Adrenal gland (tissue), 19 donors: ENCODE data around the gene KMT5B. TPM values are rescaled to one million over a fixed set of nuclear protein-coding genes. Genes with fewer than 3 reads are reported as not detected.

Experiments
- DNase-seq, 7 donors: peaks; one replicate each; pipeline ENCODE4 v3.0.0-alpha.2; 2019 to 2020
- H3K27ac ChIP-seq, 5 donors: fragments of 200-600 bp; sonication (generic) in 4 of 5; 1 replicate in 3 of 5; 2 replicates in 2 of 5; pipeline versions ENCODE4 v1.5.1 to v1.8.0; 2016 to 2020; ENCODE audit warnings: mild to moderate bottlenecking in 1 of 5
- H3K27me3 ChIP-seq: fragments of 200-600 bp; 2 replicates; pipeline ENCODE4 v1.8.0; 2021
- H3K36me3 ChIP-seq, 2 donors: fragments of 200-600 bp; replicated peaks in 1 of 2; 1 replicate in 1 of 2; 2 replicates in 1 of 2; pipeline versions ENCODE4 v1.5.1 to v1.8.0; 2018 to 2022
- H3K4me1 ChIP-seq, 2 donors: fragments of 200-600 bp; replicated peaks in 1 of 2; 1 replicate in 1 of 2; 2 replicates in 1 of 2; pipeline versions ENCODE4 v1.5.1 to v1.8.0; 2018 to 2021
- H3K4me3 ChIP-seq, 4 donors: fragments of 200-600 bp; sonication (generic) in 3 of 4; one replicate each; pipeline ENCODE4 v1.5.1; 2016 to 2018
- H3K9me3 ChIP-seq, 3 donors: fragments of 200-600 bp; sonication (generic) in 1 of 3; replicated peaks in 1 of 3; 1 replicate in 2 of 3; 2 replicates in 1 of 3; pipeline versions ENCODE4 v1.5.1 to v1.8.0; 2016 to 2021
- CTCF ChIP-seq, 6 experiments: fragments of 450-650 bp in 4 of 6; fragments of 200-600 bp in 2 of 6; sonication (generic) in 1 of 6; IDR thresholded peaks; 1 replicate in 5 of 6; 2 replicates in 1 of 6; pipeline versions ENCODE4 v1.5.1 to v1.8.0; 2016 to 2021; ENCODE audit warnings: antibody characterized with exemption in 6 of 6, mild to moderate bottlenecking in 2 of 6, moderate library complexity in 1 of 6
- POLR2A ChIP-seq, 2 donors: fragments of 450-650 bp; IDR thresholded peaks; one replicate each; pipeline ENCODE4 v1.6.1; 2017; ENCODE audit warnings: antibody characterized with exemption in 2 of 2, mild to moderate bottlenecking in 2 of 2, moderate library complexity in 1 of 2
- WGBS, 4 donors: extraction: QIAGEN DNeasy Blood & Tissue Kit in 2 of 4; methylation state at CpG; one replicate each; pipeline versions ENCODE4 v1.1.5 to v1.1.7; 2013 to 2017; 5-methylcytosine and 5-hydroxymethylcytosine counted together
- intact Hi-C, 2 donors: fragments of 100-400 bp; cut with DNase I; formaldehyde crosslinking; loops; one replicate each; pipeline versions ENCODE4 v1.14.1 to v1.15.0; 2022 to 2023
- long read RNA-seq, 10 donors: library from polyadenylated mRNA in 3 of 10; unstranded in 2 of 10; stranded (forward) in 1 of 10; transcript quantifications; one replicate each; pipeline ENCODE4 v2.0.0 and lab custom pipeline, GENCODE V29; 2021 to 2026
- polyA plus RNA-seq, 3 donors: library from polyadenylated mRNA; stranded (reverse); fragments of 200-250 nt in 2 of 3; fragments of 350-450 nt in 1 of 3; fragmentation: Illumina TruSeq in 1 of 3; extraction: RNeasy Lipid Tissue Mini Kit (QIAGEN cat#74804) in 1 of 3; gene quantifications; one replicate each; pipeline ENCODE4 v1.2.3, GENCODE V29; 2013 to 2014
- total RNA-seq, 9 donors: library from RNA; depleted of rRNA in 4 of 9; stranded (reverse); fragments of >200 nt in 4 of 9; fragments of 120-200 nt in 1 of 9; fragmentation: NEBNext Ultra II Directional in 1 of 9; extraction: Animal tissue kit (Norgen Biotek cat#: 25700) in 1 of 9; gene quantifications; one replicate each; pipeline versions ENCODE4 v1.1.0 to v1.2.4, GENCODE V29; 2013 to 2023
- donor health status: healthy with polysubstance abuse.
- donor health status: Bipolar disorder and iron deficiency.
- donor health status: DM: yes; HTN: yes; CAD: no.
- donor health status: DM: no; HTN: no; CAD: no.
- donor health status: DM: no; HTN: no; CAD: no.
- donor health status: DM: yes; HTN: yes; CAD: no.

Gene KMT5B
- total RNA-seq = 100 to 1,000 TPM in 1 of 9 donors, 10 to 100 TPM in 8; 22.6 to 121 (median 39.7) TPM
- 10 to 100 TPM; 23.3 to 45.1 (median 30.2) TPM for polyA plus RNA-seq
- long read RNA-seq, donor 1, partial matches to known transcripts = 8 of 9 reads
- long read RNA-seq, donor 1, other reads (novel, unspliced or antisense) = 0 of 9 reads
- long read RNA-seq, donor 2, partial matches to known transcripts = 6 of 6 reads
- long read RNA-seq, donor 2, other reads (novel, unspliced or antisense) = 0 of 6 reads
- long read RNA-seq, donor 3, partial matches to known transcripts = 7 of 7 reads
- long read RNA-seq, donor 3, other reads (novel, unspliced or antisense) = 0 of 7 reads
- long read RNA-seq, donor 4, partial matches to known transcripts = 5 of 9 reads
- long read RNA-seq, donor 4, other reads (novel, unspliced or antisense) = 4 of 9 reads
- long read RNA-seq, donor 5, partial matches to known transcripts = 20 of 55 reads
- long read RNA-seq, donor 5, other reads (novel, unspliced or antisense) = 34 of 55 reads
- long read RNA-seq, donor 6, partial matches to known transcripts = 1 of 5 reads
- long read RNA-seq, donor 6, other reads (novel, unspliced or antisense) = 4 of 5 reads
- long read RNA-seq, donor 7, partial matches to known transcripts = 0 of 1 reads
- long read RNA-seq, donor 7, other reads (novel, unspliced or antisense) = 0 of 1 reads
- long read RNA-seq, donor 8 = 0 reads
- long read RNA-seq, donor 9 = 0 reads
- long read RNA-seq, donor 10 = 0 reads

GRCh38 chr11:68213135-68213515, at the start of gene KMT5B:
TSS of gene KMT5B (minus strand) at chr11:68213296. CDS start at chr11:68190076, 23,220 bp downstream.
- Histone ChIP-seq H3K27ac (peak within 1 kb of the TSS; percentile 85 to 100 (median 98)), H3K9me3 (no peaks in the 10 kb centered on the region), H3K4me1 (peaks cover 20 to 43% of the 10 kb centered on the region in 2 donors), H3K4me3 (peak within 1 kb of the TSS; percentile 65 to 97 (median 96)), H3K27me3 (no peaks in the 10 kb centered on the region), H3K36me3 (no peaks in the 10 kb centered on the region)
- WGBS, 4 donors = 0 to 1% (median 0%) methylated on average over 5 to 60 of the region's 60 CpGs; no CpG with 5 or more reads in 1 of the 4 donors
- intact Hi-C loops = no loop called here
- TF ChIP-seq POLR2A (IDR thresholded peaks at IDR 0.05) = no peak
- TF ChIP-seq CTCF (IDR thresholded peaks at IDR 0.05) = no peak
- peak; percentile 52 to 74 (median 58) for DNase-seq

GRCh38 chr11:68262544-68262827, 49.4 kb upstream of the KMT5B start:
- Histone ChIP-seq H3K9me3 (no peaks in the 10 kb centered on the region), H3K27me3 (no peaks in the 10 kb centered on the region), H3K36me3 (peaks cover 0 to 54% of the 10 kb centered on the region in 2 donors), H3K4me1 (peaks cover 0 to 8% of the 10 kb centered on the region in 2 donors), H3K4me3 (no peak overlapping the region), H3K27ac (no peak overlapping the region)
- peak in 1 of 7 donors; percentile 40 for DNase-seq
- no peak for TF ChIP-seq POLR2A (IDR thresholded peaks at IDR 0.05)
- TF ChIP-seq CTCF (IDR thresholded peaks at IDR 0.05) = no peak
- 93 to 96% (median 95%) methylated on average over 6 to 8 of the region's 8 CpGs for whole genome bisulfite sequencing, 4 donors
- intact Hi-C loops = loop anchor here in 1 of 2 donors (5.0 kb wide), 2 partner anchors 125 to 185 kb away; no protein-coding TSS in a partner anchor

- peaks cover 0 to 48% of the 10 kb centered on the region in 2 donors for H3K36me3 ChIP-seq
- 93 to 100% (median 95%) methylated on average over 6 to 24 of the region's 24 CpGs for WGBS, 4 donors
- peaks cover 0 to 9% of the 10 kb centered on the region in 2 donors for H3K4me1 ChIP-seq
- DNase-seq = no peak
- intact Hi-C loops = loop anchor here in 1 of 2 donors (5.0 kb wide), 2 partner anchors 125 to 185 kb away; no protein-coding TSS in a partner anchor
- H3K9me3 ChIP-seq = no peaks in the 10 kb centered on the region
- no peak overlapping the region for H3K27ac ChIP-seq
- H3K27me3 ChIP-seq = no peaks in the 10 kb centered on the region
- H3K4me3 ChIP-seq = no peak overlapping the region
- TF ChIP-seq CTCF (IDR thresholded peaks at IDR 0.05) = no peak
- TF ChIP-seq POLR2A (IDR thresholded peaks at IDR 0.05) = no peak
Observed at GRCh38 chr11:68261749-68262543, 48.9 kb upstream of the KMT5B start.
